Measurements from ENCODE around the gene RPS8.
A peak's percentile ranks its signal among the peaks of the same experiment; 100 is the strongest.

Gene RPS8

GRCh38 chr1:44776730-44777068, 1.4 kb downstream of the RPS8 start:
- H3K27ac ChIP-seq = peak overlapping the region; percentile 90
- no peak for TF ChIP-seq CTCF (conservative IDR thresholded peaks at IDR 0.05)

- TF ChIP-seq CTCF (conservative IDR thresholded peaks at IDR 0.05) = no peak
- peak overlapping the region; percentile 90 for H3K27ac ChIP-seq
Observed at GRCh38 chr1:44777547-44777946, 2.2 kb downstream of the RPS8 start.

GRCh38 chr1:44777969-44778635, 2.8 kb downstream of the RPS8 start:
- no peak for TF ChIP-seq CTCF (conservative IDR thresholded peaks at IDR 0.05)
- H3K27ac ChIP-seq = peak overlapping the region; percentile 90

GRCh38 chr1:44778705-44779576, 3.6 kb downstream of the RPS8 start:
- peak overlapping the region; percentile 90; the same call in 1 of the 2 replicates for H3K27ac ChIP-seq
- no peak for TF ChIP-seq CTCF (conservative IDR thresholded peaks at IDR 0.05)

GRCh38 chr1:44780583-44781121, 5.3 kb downstream of the RPS8 start:
- H3K27ac ChIP-seq = no peak overlapping the region
- no peak for TF ChIP-seq CTCF (conservative IDR thresholded peaks at IDR 0.05)

GRCh38 chr1:44783697-44784093, 8.4 kb downstream of the RPS8 start:
- H3K27ac ChIP-seq = no peak overlapping the region
- TF ChIP-seq CTCF (conservative IDR thresholded peaks at IDR 0.05) = no peak

Data from VCaP (cell line).